ENCODE measurements around the gene CA12.
"Not testable (repeated sequence)": the region's sequence is repeated elsewhere in the genome, so short reads cannot be mapped to it uniquely, and the experiment has no call there.

Gene CA12

DNA sequence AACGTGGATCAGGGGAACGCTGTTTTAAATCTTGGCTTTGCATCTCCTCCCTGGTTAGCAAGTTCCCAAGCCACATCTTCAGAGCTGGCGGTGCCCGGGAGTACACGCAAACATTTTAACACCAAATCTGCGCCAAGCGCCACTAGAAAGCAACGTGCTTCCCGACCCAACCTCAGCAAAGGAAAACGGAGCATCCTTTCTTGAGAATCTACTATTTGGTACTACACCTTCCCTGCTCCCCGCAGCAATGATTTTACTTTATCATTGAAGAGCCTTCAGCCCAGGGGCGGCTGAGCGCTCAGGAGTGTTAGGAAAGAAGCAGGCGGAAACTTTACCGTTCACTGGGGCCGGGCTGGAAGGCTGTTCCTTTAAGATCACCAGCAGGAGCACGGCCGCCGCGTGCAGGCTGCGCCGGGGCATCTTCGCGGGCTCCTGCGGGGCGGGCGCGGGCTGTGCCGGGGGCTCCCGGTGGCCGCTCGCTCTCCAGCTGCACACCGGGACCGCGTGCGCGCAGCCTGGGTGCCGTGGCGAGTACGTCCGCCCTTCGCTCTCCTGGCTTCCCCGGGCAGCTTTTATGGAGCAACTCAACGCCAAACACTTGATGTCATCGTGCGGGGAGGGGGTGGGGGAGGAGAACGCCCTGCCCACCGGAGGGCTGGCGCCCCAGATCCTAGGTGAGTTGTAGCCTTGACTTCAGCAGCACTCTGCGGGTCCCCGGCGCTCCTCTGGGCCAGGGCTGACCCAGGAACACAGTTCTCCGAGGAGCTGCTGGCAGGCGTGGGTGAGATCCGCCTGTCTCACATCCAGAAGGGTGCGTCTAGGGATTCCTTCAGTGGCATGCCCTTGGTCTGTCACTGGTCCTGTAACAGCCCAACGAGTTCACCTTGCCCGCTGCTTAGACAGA is at the start of gene CA12:
Gene CA12 (minus strand): TSS at position 546 of the 904 bp plus-strand sequence. CDS start 126 bp downstream, at position 420.
- Histone ChIP-seq H3K27ac (ENCODE audit: low read length) (no peak within 1 kb of the TSS), H3K9ac (ENCODE audit: low read length in 2 of 2) (peak within 1 kb of the TSS; percentile 36 to 39)

DNA sequence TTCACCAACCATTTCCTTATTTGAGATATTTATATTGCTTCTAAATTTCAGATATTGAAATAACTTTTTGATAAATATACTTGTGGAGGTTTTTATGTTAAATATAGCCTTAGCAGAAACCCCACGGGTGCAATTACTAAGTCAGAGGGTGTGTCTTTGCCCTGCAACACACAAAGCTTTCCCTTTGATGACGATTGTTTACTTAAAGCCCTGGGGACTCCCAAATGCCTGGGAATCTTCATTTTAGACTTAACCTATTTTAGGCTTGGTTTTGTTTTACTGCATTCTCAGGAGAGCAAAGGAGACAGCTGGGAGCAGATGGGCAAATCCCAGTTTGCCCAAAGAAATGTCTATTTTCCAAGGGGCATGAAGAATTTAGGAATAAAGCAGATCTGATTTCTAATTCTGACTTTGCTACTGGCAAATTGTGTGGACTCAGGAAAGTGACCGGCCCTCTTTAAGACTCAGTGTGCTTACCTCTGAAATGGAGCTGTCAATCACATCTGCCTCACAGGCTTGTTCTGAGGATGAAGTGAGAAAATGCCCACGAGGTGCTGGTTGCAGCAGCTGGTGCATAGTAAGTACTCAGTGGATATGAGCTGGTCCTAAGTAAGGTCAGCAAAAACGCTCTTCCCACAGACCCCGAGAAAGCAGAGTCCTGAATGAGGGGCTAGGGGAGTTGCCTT is 49.3 kb upstream of the CA12 start:
- Histone ChIP-seq H3K4me1 (ENCODE audit: control insufficient read depth, insufficient read depth, low read length) (peaks cover 19% of the 10 kb centered on the region), H3K4me3 (ENCODE audit: low read length in 2 of 2) (no peak overlapping the region), H3K27ac (ENCODE audit: low read length) (no peak overlapping the region), H3K36me3 (ENCODE audit: control insufficient read depth in 2 of 2, insufficient read depth in 2 of 2, low read length in 2 of 2) (no peaks in the 10 kb centered on the region), H3K27me3 (ENCODE audit: control insufficient read depth in 1 of 2, insufficient read depth in 2 of 2, low read length in 2 of 2) (no peaks in the 10 kb centered on the region), H3K9me3 (ENCODE audit: control insufficient read depth in 2 of 2, low read length in 2 of 2) (no peaks in the 10 kb centered on the region), H3K9ac (ENCODE audit: low read length in 2 of 2) (no peak overlapping the region)

More for the DNA sequence above, at the start of gene CA12:
- Histone ChIP-seq H3K9me3 (ENCODE audit: control insufficient read depth in 2 of 2, low read length in 2 of 2) (no peaks in the 10 kb centered on the region), H3K36me3 (ENCODE audit: control insufficient read depth in 2 of 2, insufficient read depth in 2 of 2, low read length in 2 of 2) (no peaks in the 10 kb centered on the region), H3K27me3 (ENCODE audit: control insufficient read depth in 1 of 2, insufficient read depth in 2 of 2, low read length in 2 of 2) (peaks cover 5 to 10% of the 10 kb centered on the region in 2 donors), H3K4me1 (ENCODE audit: control insufficient read depth, insufficient read depth, low read length) (peaks cover 16% of the 10 kb centered on the region), H3K4me3 (ENCODE audit: low read length in 2 of 2) (peak within 1 kb of the TSS; percentile 70 to 74)

DNA sequence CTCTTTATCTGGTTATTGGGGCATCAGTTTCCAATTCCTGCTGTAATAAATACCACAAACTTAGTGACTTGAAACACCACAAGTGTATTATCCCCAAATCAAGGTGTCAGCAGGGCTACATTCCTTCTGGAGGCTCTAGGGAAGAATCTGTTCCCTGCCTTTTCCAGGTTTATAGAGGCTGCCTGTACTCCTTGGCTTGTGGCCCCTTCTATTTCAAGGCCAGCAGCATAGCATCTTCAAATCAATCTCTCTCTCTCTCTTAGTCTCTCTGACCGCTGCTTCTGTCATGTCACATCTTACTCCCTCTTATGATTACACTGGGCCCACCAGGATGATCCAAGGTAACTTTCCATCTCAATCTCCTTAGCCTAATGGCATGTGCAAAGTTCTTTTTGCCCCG is 44.9 kb upstream of the CA12 start:
- Histone ChIP-seq H3K4me1 (ENCODE audit: control insufficient read depth, insufficient read depth, low read length) (no peaks in the 10 kb centered on the region), H3K9ac (ENCODE audit: low read length in 2 of 2) (no peak overlapping the region), H3K27ac (ENCODE audit: low read length) (no peak overlapping the region), H3K36me3 (ENCODE audit: control insufficient read depth in 2 of 2, insufficient read depth in 2 of 2, low read length in 2 of 2) (no peaks in the 10 kb centered on the region), H3K4me3 (ENCODE audit: low read length in 2 of 2) (no peak overlapping the region), H3K27me3 (ENCODE audit: control insufficient read depth in 1 of 2, insufficient read depth in 2 of 2, low read length in 2 of 2) (no peaks in the 10 kb centered on the region), H3K9me3 (ENCODE audit: control insufficient read depth in 2 of 2, low read length in 2 of 2) (no peaks in the 10 kb centered on the region)

DNA sequence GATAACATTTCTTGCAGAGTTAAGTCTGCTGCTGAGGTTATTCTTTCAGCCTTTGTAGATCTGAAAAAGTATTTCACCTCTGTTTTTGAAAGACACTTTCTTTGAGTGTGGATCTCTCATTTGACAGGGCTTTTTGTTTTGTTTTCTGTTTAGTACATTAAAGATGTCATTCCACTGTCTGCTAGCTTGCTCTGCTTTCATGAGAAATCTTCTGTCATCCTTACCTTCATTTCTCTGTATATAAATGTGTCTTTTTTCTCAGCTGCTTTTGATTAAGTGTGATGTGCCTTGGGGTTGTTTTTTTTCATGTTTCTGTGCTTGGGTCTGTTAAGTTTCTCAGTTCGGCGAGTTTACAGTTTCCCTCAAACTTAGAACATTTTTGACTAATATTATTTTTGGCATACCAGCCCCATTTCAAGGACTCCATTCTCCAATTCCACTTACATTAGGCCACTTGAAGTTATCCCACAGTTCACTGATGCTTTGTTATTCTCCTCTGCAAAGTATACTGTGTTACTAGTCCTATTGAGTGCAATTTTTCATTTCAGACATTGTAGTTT is 43.9 kb upstream of the CA12 start:
- Histone ChIP-seq H3K9ac (ENCODE audit: low read length in 2 of 2) (no peak overlapping the region), H3K9me3 (ENCODE audit: control insufficient read depth in 2 of 2, low read length in 2 of 2) (no peaks in the 10 kb centered on the region), H3K4me3 (ENCODE audit: low read length in 2 of 2) (no peak overlapping the region), H3K27me3 (ENCODE audit: control insufficient read depth in 1 of 2, insufficient read depth in 2 of 2, low read length in 2 of 2) (no peaks in the 10 kb centered on the region), H3K27ac (ENCODE audit: low read length) (no peak overlapping the region), H3K36me3 (ENCODE audit: control insufficient read depth in 2 of 2, insufficient read depth in 2 of 2, low read length in 2 of 2) (no peaks in the 10 kb centered on the region), H3K4me1 (ENCODE audit: control insufficient read depth, insufficient read depth, low read length) (no peaks in the 10 kb centered on the region)

DNA sequence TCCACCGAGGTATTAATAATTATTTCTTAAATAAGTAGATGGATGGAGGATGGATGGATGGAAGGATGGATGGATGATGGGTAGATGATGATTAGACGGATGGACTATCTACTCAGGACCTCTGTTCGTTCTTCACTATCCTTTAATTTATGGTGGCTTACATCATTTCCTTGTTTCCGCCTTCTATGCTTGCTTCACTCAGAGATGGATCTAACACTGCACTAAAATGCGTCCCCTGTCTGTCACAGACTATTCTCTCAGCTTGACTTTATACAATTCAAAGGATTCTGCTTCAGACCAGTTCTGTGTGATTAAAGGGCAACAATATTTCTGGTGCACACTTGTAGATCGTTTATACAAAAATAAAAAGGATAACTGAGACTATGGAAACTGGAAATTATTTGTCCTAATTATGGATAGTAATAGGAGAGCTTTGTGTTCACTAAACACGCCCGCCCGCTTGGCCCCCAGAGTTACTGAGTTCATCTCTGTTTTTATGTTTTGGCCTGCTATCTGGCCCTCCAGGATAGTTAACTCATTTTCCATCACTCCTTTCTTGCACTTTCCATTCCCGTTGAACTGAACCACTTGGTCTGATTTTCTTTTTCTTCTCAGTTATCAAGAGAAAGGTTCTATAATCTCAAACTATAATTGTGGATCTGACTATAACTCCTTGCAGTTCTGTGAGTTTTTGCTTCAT is 41.4 kb upstream of the CA12 start:
- Histone ChIP-seq H3K4me1 (ENCODE audit: control insufficient read depth, insufficient read depth, low read length) (peaks cover 3% of the 10 kb centered on the region), H3K27me3 (ENCODE audit: control insufficient read depth in 1 of 2, insufficient read depth in 2 of 2, low read length in 2 of 2) (no peaks in the 10 kb centered on the region), H3K9me3 (ENCODE audit: control insufficient read depth in 2 of 2, low read length in 2 of 2) (no peaks in the 10 kb centered on the region), H3K9ac (ENCODE audit: low read length in 2 of 2) (no peak overlapping the region), H3K27ac (ENCODE audit: low read length) (no peak overlapping the region), H3K4me3 (ENCODE audit: low read length in 2 of 2) (no peak overlapping the region), H3K36me3 (ENCODE audit: control insufficient read depth in 2 of 2, insufficient read depth in 2 of 2, low read length in 2 of 2) (no peaks in the 10 kb centered on the region)

DNA sequence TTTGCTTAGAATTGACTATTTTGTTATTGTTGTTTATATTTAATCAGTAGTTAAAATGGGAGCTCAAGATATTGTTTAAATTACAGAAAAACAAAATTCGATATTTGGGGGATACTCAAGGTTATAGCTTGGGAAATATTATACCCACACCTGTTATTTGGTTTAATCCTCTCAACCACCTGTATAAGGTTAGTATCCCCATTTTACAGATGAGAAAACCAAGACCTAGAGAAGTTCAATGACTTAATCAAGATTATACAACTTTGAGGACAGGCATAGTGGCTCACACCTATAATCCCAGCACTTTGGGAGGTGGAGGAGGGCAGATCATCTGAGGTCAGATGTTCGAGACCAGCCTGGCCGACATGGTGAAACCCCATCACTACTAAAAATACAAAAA is 39.8 kb upstream of the CA12 start:
- Histone ChIP-seq H3K9ac (ENCODE audit: low read length in 2 of 2) (no peak overlapping the region), H3K4me3 (ENCODE audit: low read length in 2 of 2) (no peak overlapping the region), H3K27me3 (ENCODE audit: control insufficient read depth in 1 of 2, insufficient read depth in 2 of 2, low read length in 2 of 2) (no peaks in the 10 kb centered on the region), H3K4me1 (ENCODE audit: control insufficient read depth, insufficient read depth, low read length) (peaks cover 6% of the 10 kb centered on the region), H3K36me3 (ENCODE audit: control insufficient read depth in 2 of 2, insufficient read depth in 2 of 2, low read length in 2 of 2) (no peaks in the 10 kb centered on the region), H3K27ac (ENCODE audit: low read length) (no peak overlapping the region), H3K9me3 (ENCODE audit: control insufficient read depth in 2 of 2, low read length in 2 of 2) (no peaks in the 10 kb centered on the region)

DNA sequence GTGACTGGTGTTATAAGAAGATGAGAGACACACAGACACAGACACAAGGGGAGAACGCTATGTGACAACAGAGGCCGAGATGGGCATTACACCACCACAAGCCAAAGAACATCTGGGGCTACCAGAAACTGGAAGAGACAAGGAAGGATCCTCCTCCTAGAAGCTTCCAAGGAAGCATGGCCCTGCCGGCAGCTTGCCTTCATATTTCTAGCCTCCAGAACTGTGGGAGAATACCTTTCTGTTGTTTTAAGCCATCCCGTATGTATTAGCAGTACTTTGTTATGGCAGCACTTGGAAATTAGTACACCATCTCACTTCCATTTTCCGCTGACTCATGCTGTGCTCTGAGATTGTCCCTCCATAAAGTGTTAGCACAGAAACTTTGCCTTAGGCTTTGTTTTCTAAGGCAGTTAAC is 38.7 kb upstream of the CA12 start:
- Histone ChIP-seq H3K27ac (ENCODE audit: low read length) (no peak overlapping the region), H3K27me3 (ENCODE audit: control insufficient read depth in 1 of 2, insufficient read depth in 2 of 2, low read length in 2 of 2) (no peaks in the 10 kb centered on the region), H3K4me1 (ENCODE audit: control insufficient read depth, insufficient read depth, low read length) (peaks cover 6% of the 10 kb centered on the region)

DNA sequence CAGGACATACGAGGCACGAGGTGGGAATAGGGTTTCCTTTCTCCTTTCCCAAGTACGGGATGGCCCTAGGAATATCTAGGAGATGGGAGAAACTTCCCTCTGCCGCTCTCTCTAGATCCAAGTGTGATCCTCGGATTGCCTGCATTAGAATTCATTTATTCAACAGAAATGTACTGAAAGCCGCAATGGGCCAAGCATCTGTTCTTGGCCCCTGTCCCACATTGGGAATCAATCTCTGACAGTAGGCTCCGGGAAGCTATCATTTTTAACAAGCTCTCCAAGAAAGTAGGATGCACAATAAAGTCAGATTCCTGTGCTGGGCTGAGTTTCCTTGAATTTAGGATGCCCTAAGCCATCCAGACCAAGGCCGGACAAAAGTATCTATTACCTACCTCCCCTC is 37.2 kb upstream of the CA12 start:
- Histone ChIP-seq H3K4me3 (ENCODE audit: low read length in 2 of 2) (no peak overlapping the region), H3K36me3 (ENCODE audit: control insufficient read depth in 2 of 2, insufficient read depth in 2 of 2, low read length in 2 of 2) (no peaks in the 10 kb centered on the region), H3K9ac (ENCODE audit: low read length in 2 of 2) (no peak overlapping the region), H3K4me1 (ENCODE audit: control insufficient read depth, insufficient read depth, low read length) (peaks cover 6% of the 10 kb centered on the region), H3K9me3 (ENCODE audit: control insufficient read depth in 2 of 2, low read length in 2 of 2) (no peaks in the 10 kb centered on the region), H3K27me3 (ENCODE audit: control insufficient read depth in 1 of 2, insufficient read depth in 2 of 2, low read length in 2 of 2) (no peaks in the 10 kb centered on the region), H3K27ac (ENCODE audit: low read length) (no peak overlapping the region)

More for the DNA sequence above, 38.7 kb upstream of the CA12 start:
- Histone ChIP-seq H3K36me3 (ENCODE audit: control insufficient read depth in 2 of 2, insufficient read depth in 2 of 2, low read length in 2 of 2) (no peaks in the 10 kb centered on the region), H3K9ac (ENCODE audit: low read length in 2 of 2) (no peak overlapping the region), H3K9me3 (ENCODE audit: control insufficient read depth in 2 of 2, low read length in 2 of 2) (no peaks in the 10 kb centered on the region), H3K4me3 (ENCODE audit: low read length in 2 of 2) (no peak overlapping the region)

DNA sequence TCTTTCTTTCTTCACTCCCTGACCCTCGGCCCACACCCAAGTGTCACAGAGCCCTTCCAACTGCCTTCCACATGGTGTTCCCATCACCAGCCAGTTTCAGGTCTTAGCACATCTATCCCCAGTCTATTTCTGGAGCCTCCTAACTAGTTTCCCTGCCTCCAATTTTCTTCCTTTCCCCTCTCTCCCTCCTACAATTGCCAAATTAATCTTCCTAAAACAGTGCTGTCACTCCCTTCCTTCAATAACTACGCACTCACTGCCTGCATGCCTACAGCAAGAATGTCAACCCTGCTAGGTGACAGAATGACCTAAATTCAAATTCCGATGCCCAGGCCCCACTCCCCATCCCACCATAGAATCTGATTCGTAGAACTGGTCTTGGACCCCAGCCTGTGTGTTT is 36.1 kb upstream of the CA12 start:
- Histone ChIP-seq H3K4me3 (ENCODE audit: low read length in 2 of 2) (no peak overlapping the region), H3K27ac (ENCODE audit: low read length) (no peak overlapping the region), H3K4me1 (ENCODE audit: control insufficient read depth, insufficient read depth, low read length) (peaks cover 6% of the 10 kb centered on the region), H3K9ac (ENCODE audit: low read length in 2 of 2) (no peak overlapping the region), H3K9me3 (ENCODE audit: control insufficient read depth in 2 of 2, low read length in 2 of 2) (no peaks in the 10 kb centered on the region), H3K27me3 (ENCODE audit: control insufficient read depth in 1 of 2, insufficient read depth in 2 of 2, low read length in 2 of 2) (no peaks in the 10 kb centered on the region), H3K36me3 (ENCODE audit: control insufficient read depth in 2 of 2, insufficient read depth in 2 of 2, low read length in 2 of 2) (no peaks in the 10 kb centered on the region)

DNA sequence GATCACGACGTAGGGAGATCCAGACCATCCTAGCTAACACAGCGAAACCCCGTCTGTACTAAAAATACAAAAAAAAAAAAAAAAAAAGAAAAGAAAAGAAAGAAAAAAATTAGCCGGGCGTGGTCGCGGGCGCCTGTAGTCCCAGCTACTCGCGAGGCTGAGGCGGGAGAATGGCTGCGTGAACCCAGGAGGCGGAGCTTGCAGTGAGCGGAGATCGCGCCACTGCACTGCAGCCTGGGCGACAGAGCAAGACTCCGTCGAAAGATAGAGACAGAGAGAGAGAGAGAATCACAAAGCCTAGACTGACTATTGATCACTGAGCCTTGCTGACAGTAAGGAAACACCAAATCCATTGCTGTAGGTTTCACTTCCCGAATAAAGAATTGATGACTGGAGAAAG is 35.6 kb upstream of the CA12 start:
- not testable (repeated sequence) for H3K27me3 ChIP-seq (ENCODE audit: control insufficient read depth in 1 of 2, insufficient read depth in 2 of 2, low read length in 2 of 2); H3K9me3 ChIP-seq (ENCODE audit: control insufficient read depth in 2 of 2, low read length in 2 of 2); H3K36me3 ChIP-seq (ENCODE audit: control insufficient read depth in 2 of 2, insufficient read depth in 2 of 2, low read length in 2 of 2); H3K4me1 ChIP-seq (ENCODE audit: control insufficient read depth, insufficient read depth, low read length); H3K27ac ChIP-seq (ENCODE audit: low read length); H3K9ac ChIP-seq (ENCODE audit: low read length in 2 of 2); H3K4me3 ChIP-seq (ENCODE audit: low read length in 2 of 2)

All from stomach smooth muscle (tissue), 2 donors.